Neural cell (in vitro differentiated cells): ENCODE data around the gene ZNF761. TPM values are rescaled to one million over a fixed set of nuclear protein-coding genes. Genes with fewer than 3 reads are reported as not detected.
"Not testable (repeated sequence)": the region's sequence is repeated elsewhere in the genome, so short reads cannot be mapped to it uniquely, and the experiment has no call there.

ENCODE experiments used
- H2AFZ ChIP-seq: fragments of 200-600, 300-800 bp; sonication (generic), shearing (Covaris generic); 2 replicates; pipeline ENCODE4 v1.6.0; 2014; ENCODE audit warnings: low read depth, mild to moderate bottlenecking, antibody characterized with exemption, low read length, moderate library complexity
- H3F3A ChIP-seq: fragments of 200-600 bp; shearing (Covaris generic); 2 replicates; pipeline ENCODE4 v1.6.1; 2016; ENCODE audit warnings: mild to moderate bottlenecking, moderate library complexity, mixed read lengths, antibody characterized with exemption, low read length; ENCODE audit not compliant: insufficient read depth, poor library complexity, severe bottlenecking
- H3K27ac ChIP-seq: fragments of 200-600, 300-800 bp; sonication (generic), shearing (Covaris generic); 2 replicates; pipeline ENCODE4 v1.5.1; 2014; ENCODE audit warnings: mild to moderate bottlenecking, low read length, moderate library complexity
- H3K27me3 ChIP-seq: fragments of 300-800, 200-600 bp; sonication (generic), shearing (Covaris generic); 2 replicates; pipeline ENCODE4 v1.6.0; 2014; ENCODE audit warnings: mild to moderate bottlenecking, low read depth, low read length, moderate library complexity; ENCODE audit not compliant: insufficient read depth
- H3K36me3 ChIP-seq: fragments of 300-800, 200-600 bp; sonication (generic), shearing (Covaris generic); 2 replicates; pipeline ENCODE4 v1.5.1; 2014; ENCODE audit warnings: mild to moderate bottlenecking, antibody characterized with exemption, low read length, moderate library complexity; ENCODE audit not compliant: insufficient read depth
- H3K4me2 ChIP-seq: fragments of 300-800, 200-600 bp; sonication (generic), shearing (Covaris generic); 2 replicates; pipeline ENCODE4 v1.6.0; 2014; ENCODE audit warnings: mild to moderate bottlenecking, low read length
- H3K4me3 ChIP-seq: fragments of 300-800, 200-600 bp; sonication (generic), shearing (Covaris generic); 2 replicates; pipeline ENCODE4 v1.5.1; 2014; ENCODE audit warnings: mild to moderate bottlenecking, low read length, moderate library complexity
- H3K79me2 ChIP-seq: fragments of 200-600 bp; shearing (Covaris generic); replicated peaks from 2 replicates; pipeline ENCODE4 v1.6.0; 2014; ENCODE audit warnings: mild to moderate bottlenecking, low read length, moderate library complexity; ENCODE audit not compliant: insufficient read depth
- H3K9ac ChIP-seq: fragments of 300-800, 200-600 bp; sonication (generic), shearing (Covaris generic); 2 replicates; pipeline ENCODE4 v1.6.1; 2016; ENCODE audit warnings: mild to moderate bottlenecking, low read length, mixed read lengths
- H3K9me2 ChIP-seq: fragments of 200-600 bp; shearing (Covaris generic); 2 replicates; pipeline ENCODE4 v1.6.1; 2016; ENCODE audit warnings: mild to moderate bottlenecking, low read length, mixed read lengths; ENCODE audit not compliant: insufficient read depth
- H3K9me3 ChIP-seq: fragments of 200-600, 300-800 bp; sonication (generic), shearing (Covaris generic); 2 replicates; pipeline ENCODE4 v1.6.1; 2016; ENCODE audit warnings: mild to moderate bottlenecking, mixed run types, low read length, moderate library complexity, mixed read lengths
- H4K20me1 ChIP-seq: fragments of 200-600 bp; shearing (Covaris generic); 2 replicates; pipeline ENCODE4 v1.6.1; 2016; ENCODE audit warnings: mild to moderate bottlenecking, mixed run types; ENCODE audit not compliant: insufficient read depth
- CTCF ChIP-seq: fragments of 450-650 bp; IDR thresholded peaks from 2 replicates; pipeline ENCODE4 v1.5.1; 2014; ENCODE audit warnings: antibody characterized with exemption, mild to moderate bottlenecking, moderate library complexity; ENCODE audit not compliant: poor library complexity, severe bottlenecking
- EP300 ChIP-seq: fragments of 450-650 bp; conservative IDR thresholded peaks from 2 replicates; pipeline ENCODE4 v1.6.1; 2014; ENCODE audit warnings: antibody characterized with exemption, mild to moderate bottlenecking, moderate library complexity; ENCODE audit not compliant: poor library complexity, severe bottlenecking
- polyA plus RNA-seq: library from polyadenylated mRNA; depleted of rRNA; stranded (reverse); fragments of >200 nt; gene quantifications from 2 replicates; pipeline ENCODE4 v1.2.3, GENCODE V29; 2014

Gene ZNF761
- polyA plus RNA-seq, 1 donor from 2014 or later = 16.8 TPM

- not testable (repeated sequence) for H3K36me3 ChIP-seq, H3K9me2 ChIP-seq, H3K4me2 ChIP-seq, H3K9me3 ChIP-seq, H3K27me3 ChIP-seq, H3K27ac ChIP-seq, H3K79me2 ChIP-seq, H3K9ac ChIP-seq, H4K20me1 ChIP-seq, H3K4me3 ChIP-seq, H3F3A ChIP-seq, H2AFZ ChIP-seq
Observed at GRCh38 chr19:53420520-53421315, 11.1 kb upstream of the ZNF761 start.

GRCh38 chr19:53422551-53422950 lies 9.2 kb upstream of the ZNF761 start:
- H3K4me2 ChIP-seq = no peak overlapping the region
- H3K9me2 ChIP-seq = no peaks in the 10 kb centered on the region
- H3K79me2 ChIP-seq = no peaks in the 10 kb centered on the region
- TF ChIP-seq EP300 = no peak
- no peak for TF ChIP-seq CTCF
- no peaks in the 10 kb centered on the region for H4K20me1 ChIP-seq
- no peak overlapping the region for H3K27ac ChIP-seq
- H3K9ac ChIP-seq = no peak overlapping the region
- H3K27me3 ChIP-seq = no peaks in the 10 kb centered on the region
- H2AFZ ChIP-seq = no peak overlapping the region
- H3K9me3 ChIP-seq = no peaks in the 10 kb centered on the region
- no peaks in the 10 kb centered on the region for H3F3A ChIP-seq
- H3K4me3 ChIP-seq = no peak overlapping the region
- no peaks in the 10 kb centered on the region for H3K36me3 ChIP-seq

- not testable (repeated sequence) for H3K9me2 ChIP-seq, H3F3A ChIP-seq, H3K4me2 ChIP-seq, H2AFZ ChIP-seq, H3K79me2 ChIP-seq, H3K36me3 ChIP-seq, H4K20me1 ChIP-seq, H3K9me3 ChIP-seq, H3K9ac ChIP-seq, H3K4me3 ChIP-seq, H3K27ac ChIP-seq, H3K27me3 ChIP-seq
Observed at GRCh38 chr19:53423074-53423473, 8.7 kb upstream of the ZNF761 start.

- H3K36me3 ChIP-seq, H2AFZ ChIP-seq, H4K20me1 ChIP-seq, H3K27me3 ChIP-seq, H3K9me2 ChIP-seq, H3K9ac ChIP-seq, H3K27ac ChIP-seq, H3K79me2 ChIP-seq, H3F3A ChIP-seq, H3K4me3 ChIP-seq, H3K9me3 ChIP-seq, H3K4me2 ChIP-seq: not testable (repeated sequence)
Observed at GRCh38 chr19:53423680-53424079, 8.1 kb upstream of the ZNF761 start.
